ENCODE data around the gene HAGHL. TPM values are rescaled to one million over a fixed set of nuclear protein-coding genes. Genes with fewer than 3 reads are reported as not detected.

The HAGHL gene
- total and polyA plus RNA-seq, 7 donors: 0.92 to 10.5 (median 3.6) TPM

DNA sequence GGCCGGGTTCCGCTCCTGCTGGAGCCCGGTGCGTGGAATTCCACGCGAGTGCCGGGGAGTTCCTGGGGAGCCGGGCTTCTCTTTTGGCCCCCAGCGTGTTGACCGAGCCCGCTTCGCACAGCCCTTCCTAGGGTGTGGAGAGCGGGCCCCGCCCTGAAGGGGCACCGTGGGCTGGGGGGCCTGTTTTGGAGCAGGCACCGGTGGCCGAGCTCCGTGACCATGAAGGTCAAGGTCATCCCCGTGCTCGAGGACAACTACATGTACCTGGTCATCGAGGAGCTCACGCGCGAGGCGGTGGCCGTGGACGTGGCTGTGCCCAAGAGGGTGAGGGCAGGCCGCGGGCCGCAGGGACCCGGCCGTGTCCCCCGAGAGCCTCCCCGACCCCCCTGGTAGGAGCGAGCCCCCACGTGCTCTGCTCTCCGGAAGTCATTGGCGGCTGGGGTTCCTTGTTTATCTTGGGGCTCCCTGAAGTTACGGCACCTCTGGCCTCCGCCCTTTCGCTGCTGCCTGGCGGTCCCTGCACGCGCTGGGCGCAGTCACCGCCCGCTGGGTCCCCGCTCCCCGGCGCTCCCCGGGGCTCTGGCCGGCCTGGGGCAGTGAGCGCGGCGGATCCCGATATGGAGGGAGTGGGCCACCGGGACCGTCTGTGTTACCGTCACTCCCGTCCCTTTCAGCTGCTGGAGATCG, 528 bp downstream of the HAGHL start:
- Histone ChIP-seq H3K4me1 (peaks cover 0 to 33% (median 27%) of the 10 kb centered on the region in 4 donors), H3K4me3 (peak overlapping the region; percentile 17 to 53 (median 46)), H3K36me3 (peaks cover 0 to 10% (median 1%) of the 10 kb centered on the region in 4 donors), H3K27me3 (peaks cover 27 to 45% (median 30%) of the 10 kb centered on the region in 3 donors), H3K27ac (no peak overlapping the region), H3K9me3 (no peaks in the 10 kb centered on the region)
- no peak for DNase-seq
- WGBS, 2 donors: 1% methylated on average over 61 of the region's 61 CpGs
- TF ChIP-seq POLR2A (IDR thresholded peaks at IDR 0.05) (no peak), EP300 (IDR thresholded peaks at IDR 0.05) (no peak), POLR2AphosphoS5 (IDR thresholded peaks at IDR 0.05) (peak in 1 of 4 donors; percentile 13)
- TF ChIP-seq, protein P1, sequence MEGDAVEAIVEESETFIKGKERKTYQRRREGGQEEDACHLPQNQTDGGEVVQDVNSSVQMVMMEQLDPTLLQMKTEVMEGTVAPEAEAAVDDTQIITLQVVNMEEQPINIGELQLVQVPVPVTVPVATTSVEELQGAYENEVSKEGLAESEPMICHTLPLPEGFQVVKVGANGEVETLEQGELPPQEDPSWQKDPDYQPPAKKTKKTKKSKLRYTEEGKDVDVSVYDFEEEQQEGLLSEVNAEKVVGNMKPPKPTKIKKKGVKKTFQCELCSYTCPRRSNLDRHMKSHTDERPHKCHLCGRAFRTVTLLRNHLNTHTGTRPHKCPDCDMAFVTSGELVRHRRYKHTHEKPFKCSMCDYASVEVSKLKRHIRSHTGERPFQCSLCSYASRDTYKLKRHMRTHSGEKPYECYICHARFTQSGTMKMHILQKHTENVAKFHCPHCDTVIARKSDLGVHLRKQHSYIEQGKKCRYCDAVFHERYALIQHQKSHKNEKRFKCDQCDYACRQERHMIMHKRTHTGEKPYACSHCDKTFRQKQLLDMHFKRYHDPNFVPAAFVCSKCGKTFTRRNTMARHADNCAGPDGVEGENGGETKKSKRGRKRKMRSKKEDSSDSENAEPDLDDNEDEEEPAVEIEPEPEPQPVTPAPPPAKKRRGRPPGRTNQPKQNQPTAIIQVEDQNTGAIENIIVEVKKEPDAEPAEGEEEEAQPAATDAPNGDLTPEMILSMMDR (IDR thresholded peaks at IDR 0.05): no peak
- intact Hi-C loops (cut with DNase I): no loop called here

DNA sequence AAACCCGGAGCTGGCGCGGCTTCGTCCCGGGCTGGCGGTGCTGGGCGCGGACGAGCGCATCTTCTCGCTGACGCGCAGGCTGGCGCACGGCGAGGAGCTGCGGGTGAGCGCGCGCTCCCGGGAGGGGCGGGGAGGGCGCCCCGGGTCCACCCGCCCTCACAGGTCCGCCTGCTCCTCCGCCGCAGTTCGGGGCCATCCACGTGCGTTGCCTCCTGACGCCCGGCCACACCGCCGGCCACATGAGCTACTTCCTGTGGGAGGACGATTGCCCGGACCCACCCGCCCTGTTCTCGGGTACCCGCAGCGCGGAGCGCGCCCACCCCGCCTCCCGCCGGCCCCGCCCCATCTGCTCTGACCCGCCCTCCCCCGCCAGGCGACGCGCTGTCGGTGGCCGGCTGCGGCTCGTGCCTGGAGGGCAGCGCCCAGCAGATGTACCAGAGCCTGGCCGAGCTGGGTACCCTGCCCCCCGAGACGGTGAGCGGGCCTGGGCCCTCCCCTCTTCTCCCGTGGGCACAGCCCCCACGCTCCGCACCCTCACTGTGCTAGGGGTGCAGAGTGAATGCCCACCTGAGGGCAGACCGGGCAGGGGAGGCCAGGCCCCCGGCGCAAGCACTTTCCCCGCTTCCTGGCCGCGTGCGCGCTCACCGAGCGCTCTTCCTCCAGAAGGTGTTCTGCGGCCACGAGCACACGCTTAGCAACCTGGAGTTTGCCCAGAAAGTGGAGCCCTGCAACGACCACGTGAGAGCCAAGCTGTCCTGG, 1.4 kb downstream of the HAGHL start:
- H3K27ac ChIP-seq: no peak overlapping the region
- peaks cover 0 to 33% (median 27%) of the 10 kb centered on the region in 4 donors for H3K4me1 ChIP-seq
- peak; percentile 83 for DNase-seq
- peaks cover 0 to 19% (median 7%) of the 10 kb centered on the region in 4 donors for H3K36me3 ChIP-seq
- H3K27me3 ChIP-seq: peaks cover 27 to 45% (median 30%) of the 10 kb centered on the region in 3 donors
- H3K4me3 ChIP-seq: peak overlapping the region; percentile 17 to 53 (median 46)
- TF ChIP-seq POLR2A (IDR thresholded peaks at IDR 0.05) (no peak), EP300 (IDR thresholded peaks at IDR 0.05) (no peak), POLR2AphosphoS5 (IDR thresholded peaks at IDR 0.05) (peak in 2 of 4 donors; percentile 24 to 36)
- no peaks in the 10 kb centered on the region for H3K9me3 ChIP-seq
- WGBS, 2 donors: 1% methylated on average over 80 of the region's 80 CpGs
- intact Hi-C loops (cut with DNase I): no loop called here

DNA sequence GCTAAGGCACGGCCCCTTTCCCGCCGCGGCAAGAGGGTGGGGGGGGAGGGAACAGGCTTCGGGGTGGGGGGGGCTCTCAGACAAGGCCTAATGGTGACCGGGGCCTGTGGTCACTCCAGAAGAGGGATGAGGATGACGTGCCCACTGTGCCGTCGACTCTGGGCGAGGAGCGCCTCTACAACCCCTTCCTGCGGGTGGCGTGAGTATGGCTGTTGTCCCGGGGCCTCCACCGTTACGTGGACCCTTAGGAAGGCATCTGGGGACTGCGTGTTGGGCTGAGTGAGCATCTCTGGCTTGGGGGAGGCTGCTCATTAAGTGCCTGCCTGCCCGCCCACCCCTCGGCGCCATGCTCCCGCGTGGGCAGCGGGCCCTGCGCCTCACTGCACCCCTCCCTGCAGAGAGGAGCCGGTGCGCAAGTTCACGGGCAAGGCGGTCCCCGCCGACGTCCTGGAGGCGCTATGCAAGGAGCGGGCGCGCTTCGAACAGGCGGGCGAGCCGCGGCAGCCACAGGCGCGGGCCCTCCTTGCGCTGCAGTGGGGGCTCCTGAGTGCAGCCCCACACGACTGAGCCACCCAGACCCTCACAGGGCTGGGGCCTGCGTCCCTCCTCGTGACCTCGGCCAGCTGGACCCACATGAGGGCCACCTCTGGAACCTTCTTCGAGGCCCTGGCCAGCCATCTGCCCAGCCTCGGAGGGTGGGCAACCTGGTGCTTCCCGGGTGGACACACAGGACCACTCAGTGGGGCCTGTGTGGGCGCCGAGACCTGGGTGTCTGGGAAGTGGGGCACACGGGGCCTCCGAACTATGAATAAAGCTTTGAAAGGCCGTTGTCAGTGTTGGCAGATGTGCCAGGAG, 2.2 kb downstream of the HAGHL start:
- 71 to 75% methylated on average over 55 of the region's 55 CpGs for WGBS, 2 donors
- H3K4me1 ChIP-seq: peaks cover 0 to 33% (median 27%) of the 10 kb centered on the region in 4 donors
- H3K9me3 ChIP-seq: no peaks in the 10 kb centered on the region
- H3K4me3 ChIP-seq: no peak overlapping the region
- DNase-seq: no peak
- intact Hi-C loops (cut with DNase I): no loop called here
- peaks cover 0 to 27% (median 11%) of the 10 kb centered on the region in 4 donors for H3K36me3 ChIP-seq
- TF ChIP-seq EP300 (IDR thresholded peaks at IDR 0.05) (no peak), POLR2A (IDR thresholded peaks at IDR 0.05) (no peak), POLR2AphosphoS5 (IDR thresholded peaks at IDR 0.05) (no peak)
- TF ChIP-seq, protein P1 (IDR thresholded peaks at IDR 0.05): no peak
- no peak overlapping the region for H3K27ac ChIP-seq
- H3K27me3 ChIP-seq: peaks cover 27 to 45% (median 30%) of the 10 kb centered on the region in 3 donors

DNA sequence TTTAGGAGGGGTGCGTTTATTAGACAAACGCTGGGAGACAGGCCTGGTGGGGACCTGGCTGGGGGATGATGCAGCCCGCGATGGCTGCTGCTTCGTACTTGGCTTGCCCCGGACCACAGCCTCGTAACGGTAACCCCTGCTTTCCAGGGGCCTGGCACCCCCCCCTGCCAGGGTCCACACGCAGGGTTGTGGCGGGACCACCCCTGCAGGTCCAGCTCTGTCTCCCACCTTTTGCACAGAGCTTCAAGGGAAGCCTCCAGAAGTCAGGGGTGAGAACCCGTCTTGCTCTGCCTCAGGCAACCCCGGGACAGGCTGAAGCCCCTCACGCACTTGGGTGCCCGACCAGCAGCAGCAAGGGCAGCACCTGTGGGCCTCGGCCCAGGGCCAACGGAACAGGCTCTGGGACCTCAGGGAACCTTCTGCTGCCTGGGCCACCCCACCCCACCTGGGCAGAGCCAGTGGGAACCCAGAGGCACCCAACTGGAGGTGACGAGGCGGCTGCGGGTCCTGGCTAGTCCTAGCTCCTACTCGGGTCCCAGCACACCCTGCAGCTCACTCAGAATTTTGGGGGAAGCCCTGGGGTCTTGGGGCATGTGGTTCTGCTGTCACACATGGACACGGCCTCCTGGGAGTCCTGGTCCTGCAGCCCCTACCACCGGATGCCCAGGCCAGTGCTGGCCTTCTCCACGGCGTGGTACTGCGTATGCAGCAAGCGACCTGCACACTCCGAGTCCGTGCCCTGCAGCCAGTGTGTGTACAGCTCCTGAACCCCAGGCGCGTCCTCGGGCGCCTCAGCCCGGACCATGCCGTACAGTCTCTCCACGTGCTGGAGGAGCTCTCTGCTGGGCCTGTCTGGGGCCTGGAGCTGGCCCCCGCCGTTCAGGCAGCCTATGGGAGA, 3.1 kb downstream of the HAGHL start:
- Histone ChIP-seq H3K4me3 (no peak overlapping the region), H3K9me3 (no peaks in the 10 kb centered on the region), H3K36me3 (peaks cover 0 to 36% (median 17%) of the 10 kb centered on the region in 4 donors), H3K27me3 (peaks cover 27 to 43% (median 30%) of the 10 kb centered on the region in 3 donors), H3K4me1 (peaks cover 0 to 33% (median 27%) of the 10 kb centered on the region in 4 donors), H3K27ac (no peak overlapping the region)
- no peak for TF ChIP-seq EP300 (IDR thresholded peaks at IDR 0.05)
- no peak for TF ChIP-seq POLR2A (IDR thresholded peaks at IDR 0.05)
- TF ChIP-seq, protein P1 (IDR thresholded peaks at IDR 0.05): no peak
- TF ChIP-seq POLR2AphosphoS5 (IDR thresholded peaks at IDR 0.05): no peak
- intact Hi-C loops (cut with DNase I): no loop called here
- no peak for DNase-seq
- 91 to 92% methylated on average over 37 of the region's 37 CpGs for WGBS, 2 donors
